COLO668 (cell line): ENCODE data around the gene RWDD3.

Source experiments
- DNase-seq: peaks from one replicate; lab custom pipeline; 2025; ENCODE audit not compliant: unreplicated experiment; lab: John Stamatoyannopoulos, UW

RWDD3 gene

DNA sequence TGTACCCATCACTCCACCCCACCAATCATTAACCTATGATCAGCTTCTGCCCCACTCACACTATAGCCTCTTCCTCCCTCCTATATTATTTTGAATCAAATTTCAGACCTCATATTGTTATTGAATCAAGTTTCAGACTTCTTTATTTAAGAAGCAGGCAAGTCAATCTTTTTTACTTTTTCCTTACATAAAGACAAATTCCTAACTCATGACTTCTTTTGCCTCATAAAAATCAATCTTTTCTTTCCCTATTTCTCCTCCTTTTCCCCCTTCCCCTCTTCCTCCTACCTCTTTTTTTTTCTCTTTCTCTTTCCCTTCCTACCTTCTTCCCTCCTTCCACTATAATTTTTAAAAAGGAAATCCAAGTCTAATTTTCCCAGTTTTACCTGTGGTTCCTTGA lies 4.3 kb upstream of the RWDD3 start:
- DNase-seq, result no peak

DNA sequence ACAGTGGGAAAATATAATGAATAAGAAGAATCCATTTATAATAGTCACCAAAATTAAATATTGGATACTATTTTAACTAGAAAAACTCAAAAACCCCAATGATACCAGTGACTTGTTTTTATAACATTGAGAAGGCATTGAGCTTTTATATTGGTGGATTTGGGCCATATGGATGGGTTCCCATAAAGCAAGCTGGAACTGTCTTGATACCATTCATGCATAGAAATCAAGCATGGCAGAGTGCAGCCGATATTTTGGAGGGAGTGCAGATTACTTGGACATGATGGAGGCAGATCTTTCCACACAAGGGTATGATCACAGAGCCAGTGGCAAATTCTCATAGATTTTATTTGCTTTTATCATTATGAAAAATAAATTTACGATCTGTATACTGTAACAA lies 3.8 kb upstream of the RWDD3 start:
- DNase-seq, result no peak

DNA sequence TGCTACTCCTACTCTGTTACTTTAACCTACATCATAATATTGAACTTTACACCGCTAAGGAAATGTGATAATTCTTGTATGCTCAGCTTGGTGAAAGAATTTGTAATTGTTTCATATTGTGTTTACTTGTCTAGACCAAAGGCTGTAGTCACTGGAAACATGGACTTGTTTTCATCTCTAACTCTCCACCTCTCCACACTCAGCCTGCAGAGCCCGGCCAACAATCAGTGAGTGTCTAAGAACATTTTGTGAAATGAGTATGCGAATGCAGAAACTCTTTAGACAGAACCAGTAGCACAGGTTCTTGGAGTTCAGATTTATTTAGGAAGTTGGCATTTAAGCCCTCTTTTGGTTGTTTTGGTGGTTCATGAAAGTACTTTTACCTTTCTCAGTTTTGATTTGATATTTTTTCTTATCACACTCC lies 3.2 kb upstream of the RWDD3 start:
- no peak for DNase-seq

DNA sequence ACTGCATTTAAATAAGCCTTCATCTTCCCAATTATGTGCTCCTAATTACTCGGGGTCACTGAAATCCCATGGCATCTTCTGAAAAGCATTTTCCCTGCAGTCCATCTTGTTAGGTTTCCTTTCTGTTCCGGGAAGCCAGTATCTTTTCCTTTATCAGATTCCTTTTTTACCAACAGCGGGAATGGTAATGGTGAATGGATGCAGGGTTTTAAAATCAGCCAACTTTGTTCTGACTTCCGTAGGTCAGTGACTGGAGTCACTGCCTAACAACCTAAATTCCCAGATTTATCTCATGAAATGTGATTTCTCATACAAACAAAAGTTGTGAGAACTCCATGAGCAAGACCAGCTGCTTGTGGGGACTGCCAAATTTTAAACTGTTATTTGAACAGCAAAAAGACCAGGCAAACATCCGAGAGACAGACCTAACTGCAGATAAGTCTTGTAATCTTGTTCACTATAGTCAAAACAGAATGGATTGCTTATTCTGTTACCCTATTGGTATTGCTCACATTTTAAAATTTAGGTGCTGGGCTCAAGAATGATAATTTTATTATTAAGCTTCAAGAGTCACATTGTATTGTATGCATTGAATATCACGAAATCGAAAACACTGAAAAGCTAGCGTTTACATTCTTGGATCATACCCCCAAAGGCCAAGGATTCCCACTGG lies 1.2 kb upstream of the RWDD3 start:
- DNase-seq, result no peak

DNA sequence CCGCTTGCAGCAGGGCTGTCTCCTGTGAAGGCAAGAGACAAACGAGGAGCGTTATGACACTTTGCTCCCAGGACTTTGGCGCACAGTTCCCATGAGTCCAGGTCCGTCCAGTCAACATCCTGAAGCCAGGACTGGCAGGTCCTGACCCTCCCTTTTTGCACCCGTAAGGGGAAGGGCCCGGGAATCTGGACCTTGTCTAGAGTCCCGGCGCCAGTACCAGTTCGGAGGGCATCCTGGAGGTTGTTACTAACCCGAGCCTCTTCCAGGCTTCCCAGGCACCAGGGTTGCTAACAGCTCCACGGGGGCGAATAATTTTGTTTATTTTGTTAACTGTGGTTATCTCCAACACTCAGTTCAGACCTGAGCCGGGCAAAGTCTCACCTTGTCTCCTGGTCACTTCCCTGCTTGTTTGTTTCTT lies 682 bp upstream of the RWDD3 start:
- no peak for DNase-seq

DNA sequence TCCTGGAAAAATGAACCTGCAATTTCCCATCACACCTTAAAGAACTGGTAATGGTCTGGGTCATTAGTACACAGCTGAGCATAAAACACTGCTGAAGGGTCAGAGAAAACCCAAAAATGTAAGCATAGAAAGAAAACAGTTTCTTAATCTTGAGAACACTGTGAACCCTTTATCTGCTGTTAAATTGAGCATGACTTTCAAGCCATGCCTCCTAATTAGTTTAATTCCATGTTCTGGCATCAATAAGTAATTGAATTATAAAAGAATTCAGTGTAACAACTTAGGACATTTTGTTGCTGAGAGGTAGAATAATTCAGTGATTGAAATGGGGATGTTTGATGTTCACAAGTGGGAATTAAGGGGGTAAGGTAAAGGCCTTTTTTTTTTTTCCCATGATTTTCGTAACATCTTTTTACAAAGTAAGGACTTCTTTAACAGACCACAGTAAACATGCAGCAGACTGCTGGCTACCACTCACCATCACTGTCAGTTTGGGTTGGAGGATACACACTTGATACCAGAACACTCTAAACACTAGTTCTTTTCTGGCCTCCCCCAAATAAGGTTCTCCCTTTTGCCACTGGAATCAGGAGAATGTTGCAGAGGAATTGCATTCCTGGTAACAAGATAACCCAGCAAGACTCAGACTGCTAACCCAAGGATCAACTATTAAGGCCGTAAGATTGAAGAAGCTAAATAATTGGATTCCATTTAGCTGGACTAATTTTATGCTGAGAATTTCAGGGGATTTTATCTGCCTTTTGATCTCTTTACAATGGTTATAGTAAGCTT lies 3.0 kb downstream of the RWDD3 start:
- DNase-seq, result no peak

DNA sequence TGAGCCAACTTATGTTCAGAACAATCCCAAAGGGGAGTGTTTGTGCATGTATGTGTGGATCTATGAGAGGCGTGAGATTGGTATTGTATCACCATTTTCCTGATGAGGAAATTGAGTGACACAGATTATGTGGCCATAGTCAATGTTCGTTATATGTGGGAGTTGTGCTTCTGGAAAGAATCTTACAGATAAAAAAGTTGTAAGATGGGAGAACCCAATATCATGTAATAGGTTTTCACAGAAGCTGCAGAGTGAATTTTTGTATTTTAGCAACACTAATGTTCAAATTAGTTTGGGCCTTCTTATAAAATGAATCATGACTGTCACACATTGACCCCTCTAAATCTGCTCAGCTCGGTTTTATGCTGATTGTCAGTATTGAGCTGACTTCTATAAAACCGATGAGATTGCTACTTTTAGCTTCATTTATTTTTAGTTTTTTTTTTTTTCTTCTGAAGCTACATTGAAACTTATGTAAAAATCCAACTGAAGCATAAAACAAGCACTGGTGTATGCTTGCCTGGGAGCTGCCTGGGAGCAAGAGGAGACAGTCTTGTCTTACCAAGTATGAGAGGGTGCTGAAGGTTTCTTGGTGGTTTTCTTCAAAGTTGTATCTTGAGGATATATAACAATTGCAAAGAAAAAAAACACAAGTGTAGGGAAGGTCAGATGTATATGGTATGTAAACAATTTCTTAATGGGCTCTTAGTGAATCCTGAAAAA lies 4.1 kb downstream of the RWDD3 start:
- no peak for DNase-seq

DNA sequence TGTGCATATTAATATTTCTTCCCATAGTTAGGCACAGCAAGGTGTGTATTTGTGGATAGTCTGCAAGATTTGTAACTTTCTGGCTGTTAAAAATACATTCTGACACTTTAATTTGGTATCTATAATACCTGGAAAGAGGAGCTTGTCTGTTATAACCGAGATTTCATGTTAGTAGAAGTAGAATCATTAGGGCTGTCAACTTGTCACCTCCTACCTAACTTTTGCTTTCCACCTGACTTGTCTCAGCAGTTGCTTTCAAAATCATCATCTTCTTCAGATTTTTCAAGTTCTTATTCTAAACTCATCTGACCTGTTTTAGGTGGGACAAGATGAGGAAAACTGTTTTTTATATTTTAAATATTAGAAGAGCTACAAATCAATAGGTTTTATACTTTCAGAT lies 11.0 kb downstream of the RWDD3 start:
- DNase-seq, result no peak

DNA sequence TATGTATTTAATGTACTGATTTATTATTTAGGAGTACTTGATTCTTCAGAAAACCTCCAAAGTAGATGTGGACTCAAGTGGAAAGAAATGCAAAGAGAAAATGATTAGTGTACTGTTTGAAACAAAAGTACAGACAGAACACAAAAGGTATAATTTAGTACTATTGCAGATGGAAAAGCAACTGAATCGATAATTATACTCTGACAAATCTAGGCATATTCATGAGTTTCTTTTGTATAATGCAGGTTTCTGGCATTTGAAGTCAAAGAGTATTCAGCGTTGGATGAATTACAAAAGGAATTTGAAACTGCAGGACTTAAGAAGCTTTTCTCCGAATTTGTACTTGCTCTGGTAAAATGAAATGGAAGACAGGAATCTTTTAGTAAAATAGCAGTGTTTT lies 12.5 kb downstream of the RWDD3 start:
- no peak for DNase-seq

DNA sequence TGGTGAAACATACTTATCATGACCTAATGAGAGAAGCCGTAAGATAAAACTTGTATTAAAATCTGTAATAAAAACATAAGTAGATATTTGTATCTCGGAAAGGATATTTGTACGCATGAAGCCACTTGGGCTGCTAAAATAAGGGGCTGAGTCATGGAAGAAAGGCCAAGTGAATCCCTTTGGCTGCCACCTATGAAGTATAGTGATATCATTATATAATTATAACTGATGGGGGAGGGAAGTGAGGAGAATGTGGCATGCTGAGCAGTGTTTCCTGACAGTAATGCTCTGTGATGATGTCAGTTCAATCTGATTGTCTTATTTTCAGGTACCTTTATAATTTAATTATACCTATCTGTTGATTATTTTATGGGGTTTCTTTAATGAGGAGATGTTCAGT lies 13.6 kb downstream of the RWDD3 start:
- no peak for DNase-seq

DNA sequence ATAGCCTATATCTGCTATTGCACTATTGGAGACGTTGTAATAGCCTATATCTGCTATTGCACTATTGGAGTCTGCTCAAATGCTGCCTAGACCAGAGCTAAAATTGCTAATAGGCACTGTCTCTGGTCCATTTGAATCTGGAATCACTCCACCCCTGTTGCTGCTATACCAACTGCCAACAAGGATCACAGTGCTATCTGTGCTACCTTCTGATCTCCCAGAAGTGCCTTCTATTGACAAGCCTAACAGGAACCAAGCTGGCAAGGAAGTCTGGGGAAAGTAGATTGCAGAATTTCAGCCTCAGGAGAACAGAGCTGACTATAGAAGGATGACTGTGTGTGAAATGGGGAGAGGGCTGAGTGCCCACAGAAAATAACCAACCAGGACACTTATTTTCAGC lies 15.9 kb downstream of the RWDD3 start:
- no peak for DNase-seq

DNA sequence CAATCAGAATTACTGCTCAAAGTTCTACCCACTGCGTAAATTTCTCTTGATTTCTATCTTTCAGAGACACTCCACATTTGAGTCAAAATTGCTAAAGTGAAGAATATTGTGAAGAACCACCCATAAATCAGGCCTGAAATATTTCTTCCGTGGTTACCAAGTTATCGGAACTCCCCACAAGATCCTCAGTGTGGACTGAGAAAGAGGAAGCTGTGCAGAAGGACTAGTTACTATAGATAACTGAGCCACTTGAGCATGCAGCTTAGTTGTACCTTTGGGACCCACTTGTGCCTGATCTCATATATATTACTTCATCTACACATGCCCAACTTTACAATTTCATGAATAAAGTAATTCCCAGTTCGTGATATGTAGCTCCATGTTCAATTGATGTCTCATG lies 18.4 kb downstream of the RWDD3 start:
- DNase-seq, result no peak

DNA sequence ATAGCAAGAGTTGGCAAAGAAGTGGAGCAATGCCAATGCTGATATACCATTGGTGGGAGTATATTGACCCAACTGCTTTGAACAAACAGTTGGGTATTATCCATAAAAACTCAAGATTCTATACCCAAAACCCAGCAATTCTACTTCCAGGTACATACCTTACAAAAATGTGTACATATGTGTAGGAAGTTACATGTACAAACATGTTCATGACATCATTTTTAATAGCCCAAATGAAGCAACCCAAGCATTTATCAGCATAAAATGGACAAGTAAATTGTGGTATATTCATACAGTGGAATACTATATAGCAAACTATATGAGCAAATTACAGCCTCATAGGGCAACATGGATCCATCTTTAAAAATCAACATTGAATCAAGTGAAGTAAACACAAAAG lies 20.9 kb downstream of the RWDD3 start:
- DNase-seq, result no peak

DNA sequence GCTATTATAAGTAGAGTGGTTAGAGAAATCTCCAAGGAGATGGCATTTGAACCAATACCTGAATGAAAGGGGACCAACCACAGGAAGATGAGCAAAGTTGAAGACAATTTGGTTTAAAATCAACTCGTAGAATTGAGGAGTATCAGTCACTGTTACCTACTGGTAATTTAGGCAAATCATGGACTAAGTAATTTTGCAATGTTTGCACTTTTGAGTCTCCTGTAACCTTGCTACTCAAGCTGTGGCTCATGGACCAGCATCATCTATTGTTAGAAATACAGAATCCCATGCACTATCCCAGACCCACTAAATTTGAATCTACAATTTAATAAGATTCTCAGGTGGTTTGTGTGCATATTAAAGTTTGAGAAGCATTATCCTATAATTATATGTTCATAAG lies 21.8 kb downstream of the RWDD3 start:
- no peak for DNase-seq

DNA sequence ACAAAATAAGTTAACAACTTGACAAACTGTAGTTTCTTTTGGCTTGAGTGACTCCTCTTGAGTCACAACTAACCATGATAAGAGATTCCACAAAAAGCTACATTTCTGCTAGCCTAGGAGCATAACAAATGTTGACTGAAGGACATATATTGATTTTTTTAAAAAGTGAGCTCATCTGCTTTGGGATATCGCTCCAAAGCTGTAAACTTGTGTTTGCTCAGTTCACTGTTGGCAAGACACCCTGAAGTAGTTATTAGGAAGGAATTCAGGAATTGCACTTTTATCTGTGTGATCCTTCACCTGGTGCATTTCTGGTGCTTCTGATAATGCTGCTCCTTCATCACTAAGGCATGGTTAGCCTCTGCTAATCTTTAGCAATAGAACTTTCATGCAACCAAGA lies 23.7 kb downstream of the RWDD3 start:
- DNase-seq, result no peak

DNA sequence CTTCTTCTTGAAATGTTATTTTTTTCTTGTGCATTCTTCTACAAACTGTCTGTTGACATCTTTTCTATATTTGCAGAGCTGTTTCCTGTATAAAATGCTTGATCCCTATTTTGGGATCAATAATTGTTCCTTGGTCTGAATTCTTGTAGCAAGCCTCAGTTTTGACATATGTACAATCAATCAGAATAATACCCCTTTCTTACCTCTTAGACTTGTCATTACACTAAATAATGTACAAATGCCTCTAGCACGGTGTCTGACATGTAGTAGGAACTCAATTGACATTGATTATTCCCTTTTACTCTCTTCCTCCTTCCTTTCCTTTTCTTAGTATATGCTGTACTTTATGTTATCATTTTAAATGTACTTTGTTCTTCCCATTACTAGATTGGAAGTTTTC lies 25.2 kb downstream of the RWDD3 start:
- DNase-seq, result no peak

DNA sequence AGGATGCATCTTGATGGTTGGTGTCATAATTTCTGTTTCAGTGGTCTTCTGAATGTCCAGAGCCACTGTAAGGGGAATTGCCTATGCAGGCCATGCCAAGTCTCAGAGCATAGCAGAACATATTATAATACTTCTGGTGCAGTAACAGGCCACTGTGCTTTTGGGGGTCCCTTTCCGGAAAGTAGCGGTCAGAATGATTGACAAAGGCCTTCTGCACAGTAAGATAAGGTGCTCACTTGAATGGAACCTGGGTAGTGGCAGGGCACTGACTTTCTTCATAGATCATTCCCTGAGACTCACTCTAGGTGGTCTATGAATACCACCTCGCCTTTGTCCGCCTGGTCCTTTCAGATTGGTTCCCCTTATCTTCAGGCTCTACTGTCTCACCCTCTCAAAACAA lies 28.9 kb downstream of the RWDD3 start:
- DNase-seq, result no peak

DNA sequence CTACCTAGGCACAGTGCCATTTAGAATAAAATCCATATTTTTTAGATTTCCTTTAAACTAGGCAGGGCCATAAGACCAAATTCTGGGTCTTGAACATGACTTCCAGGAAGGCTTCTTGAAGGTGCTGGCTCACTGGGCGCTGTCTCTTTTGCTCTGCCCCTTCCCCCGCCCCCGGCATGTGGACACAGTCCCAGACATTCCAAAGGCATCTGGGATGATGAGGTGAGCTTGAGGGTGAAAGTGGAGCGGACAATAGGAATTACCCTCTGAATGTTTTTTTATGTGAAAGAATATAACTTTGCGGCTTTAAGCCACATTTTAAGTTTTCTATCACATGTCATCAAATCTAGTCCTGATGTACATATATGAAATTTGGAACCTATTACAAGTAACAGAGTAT lies 29.4 kb downstream of the RWDD3 start:
- DNase-seq, result no peak

DNA sequence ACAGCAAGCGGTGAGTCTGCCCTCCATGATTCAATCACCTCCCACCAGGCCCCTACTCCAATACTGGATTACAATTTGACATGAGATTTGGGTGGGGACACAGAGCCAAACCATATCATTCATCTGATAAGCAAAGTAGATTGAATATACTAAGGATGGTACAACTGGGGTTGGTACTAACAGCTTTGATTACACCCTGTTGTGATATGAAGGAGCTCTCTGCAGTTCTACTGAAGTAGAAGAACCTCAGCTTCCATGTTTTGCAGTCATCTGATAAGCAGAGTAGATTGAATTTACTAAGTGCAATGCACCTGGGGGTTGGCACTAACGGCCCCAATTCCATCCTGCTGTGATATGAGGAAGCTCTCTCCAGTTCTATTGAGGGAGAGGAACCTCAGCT lies 31.1 kb downstream of the RWDD3 start:
- no peak for DNase-seq

DNA sequence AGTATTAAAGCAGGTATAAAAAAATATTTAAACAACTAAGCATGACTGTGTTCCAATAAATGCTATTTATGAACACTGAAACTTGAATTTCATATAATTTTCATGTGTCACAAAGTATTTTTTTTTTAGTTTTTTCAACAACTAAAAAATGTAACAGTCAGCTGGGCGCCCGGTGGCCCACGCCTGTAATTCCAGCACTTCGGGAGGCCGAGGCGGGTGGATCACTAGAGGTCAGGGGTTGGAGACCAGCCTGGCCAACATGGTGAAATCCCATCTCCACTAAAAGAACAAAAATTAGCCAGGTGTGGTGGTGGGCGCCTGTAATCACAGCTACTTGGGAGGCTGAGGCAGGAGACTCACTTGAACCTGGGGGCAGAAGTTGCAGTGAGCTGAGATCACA lies 42.4 kb downstream of the RWDD3 start:
- no peak for DNase-seq

DNA sequence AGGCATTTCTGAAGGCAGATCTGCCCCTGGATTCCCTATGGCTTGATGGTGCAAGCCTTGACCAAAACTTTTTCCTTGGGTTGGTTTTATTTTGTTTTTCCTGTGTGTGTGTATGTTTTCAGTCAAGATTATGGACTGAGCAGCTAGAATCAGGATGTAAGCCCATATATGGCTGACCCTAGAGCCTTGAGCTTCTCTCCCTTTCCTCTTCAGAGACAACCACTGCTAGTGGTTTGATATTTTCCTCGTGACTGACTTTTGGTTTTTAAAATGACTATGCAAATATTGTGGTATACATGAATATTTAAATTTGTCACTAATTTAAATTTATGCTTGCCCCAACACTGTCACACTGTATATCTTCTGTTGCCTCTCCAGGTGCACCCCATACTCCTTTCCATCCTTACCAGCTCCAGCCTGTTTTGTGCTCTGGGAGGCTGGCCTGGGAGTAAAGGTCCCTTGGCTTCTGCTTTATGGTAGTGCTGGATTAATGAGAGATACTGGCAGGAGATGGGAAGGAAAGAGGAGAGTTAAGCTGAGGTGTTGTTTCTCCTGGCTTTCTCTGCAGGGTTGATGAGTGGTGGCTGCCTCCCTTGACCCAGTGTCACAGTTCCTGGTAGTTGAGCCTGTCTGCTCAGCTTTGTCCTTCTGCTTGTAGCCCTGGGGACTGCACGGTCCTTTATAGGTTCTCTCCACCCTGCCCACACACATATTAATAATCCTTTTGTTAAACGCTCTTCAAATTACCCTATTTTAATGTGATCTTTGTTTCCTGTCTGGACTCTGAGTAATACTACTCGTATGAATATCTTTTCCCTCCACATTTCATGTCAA lies 44.4 kb downstream of the RWDD3 start:
- no peak for DNase-seq
